ENCODE results near the gene TTC29.

GRCh38 chr4:146952896-146953295 is 7.2 kb upstream of the TTC29 start:
- TF ChIP-seq CTCF (conservative IDR thresholded peaks at IDR 0.05 in 1 of 2, IDR thresholded peaks at IDR 0.05 in 1 of 2; ENCODE audit: low read depth in 1 of 2, low read length in 2 of 2) (no peak), EZH2 (IDR thresholded peaks at IDR 0.05; ENCODE audit: low read length, missing control alignments) (no peak)

All from fibroblast of lung (primary cell).